Liver (tissue), 9 donors: ENCODE measurements around the gene SGSM1. TPM values are rescaled to one million over a fixed set of nuclear protein-coding genes. Genes with fewer than 3 reads are reported as not detected.

ENCODE experiments used
- DNase-seq: peaks from one replicate; pipeline ENCODE4 v3.0.0-alpha.2; 2017; ENCODE audit warnings: low spot score
- H3K27ac ChIP-seq, 2 donors: one replicate each; pipeline ENCODE4 v1.7.0; 2013; ENCODE audit warnings: inconsistent platforms in 2 of 2, low read length in 2 of 2, control low read depth in 1 of 2, low read depth in 1 of 2, mild to moderate bottlenecking in 1 of 2
- H3K27me3 ChIP-seq, 4 donors: one replicate each; pipeline versions ENCODE4 v1.6.1 to v1.7.0; 2013; ENCODE audit warnings: low read length in 3 of 4, inconsistent platforms in 1 of 4, mild to moderate bottlenecking in 1 of 4, moderate library complexity in 1 of 4; ENCODE audit not compliant: control insufficient read depth in 4 of 4, insufficient read depth in 4 of 4
- H3K36me3 ChIP-seq, 4 donors: one replicate each; pipeline versions ENCODE4 v1.6.1 to v1.7.0; 2013; ENCODE audit warnings: low read length in 3 of 4, mild to moderate bottlenecking in 3 of 4, low read depth in 1 of 4, moderate library complexity in 1 of 4; ENCODE audit not compliant: control insufficient read depth in 4 of 4, insufficient read depth in 3 of 4
- H3K4me1 ChIP-seq, 4 donors: one replicate each; pipeline versions ENCODE4 v1.6.1 to v1.7.0; 2013; ENCODE audit warnings: low read length in 3 of 4, mild to moderate bottlenecking in 3 of 4, moderate library complexity in 1 of 4; ENCODE audit not compliant: control insufficient read depth in 4 of 4, insufficient read depth in 4 of 4
- H3K4me3 ChIP-seq, 3 donors: one replicate each; pipeline versions ENCODE4 v1.6.1 to v1.7.0; 2013; ENCODE audit warnings: low read length in 3 of 3, control low read depth in 1 of 3, low read depth in 1 of 3, mild to moderate bottlenecking in 1 of 3
- H3K9ac ChIP-seq, 2 donors: one replicate each; pipeline ENCODE4 v1.7.0; 2013; ENCODE audit warnings: low read length in 2 of 2, mild to moderate bottlenecking in 2 of 2, moderate library complexity in 2 of 2, control low read depth in 1 of 2, low read depth in 1 of 2
- H3K9me3 ChIP-seq, 4 donors: one replicate each; pipeline versions ENCODE4 v1.6.1 to v1.7.0; 2013; ENCODE audit warnings: low read length in 3 of 4; ENCODE audit not compliant: control insufficient read depth in 4 of 4
- ATF3 ChIP-seq: IDR thresholded peaks from 2 replicates; pipeline ENCODE4 v1.6.1; 2016; ENCODE audit warnings: antibody characterized with exemption
- CTCF ChIP-seq: fragments of 150-350 bp; IDR thresholded peaks from 2 replicates; pipeline ENCODE4 v1.5.1; 2017; ENCODE audit warnings: improper control_type of control experiment, low read depth, low read length; ENCODE audit not compliant: missing input control
- EGR1 ChIP-seq, 2 donors: IDR thresholded peaks; 2 replicates each; pipeline ENCODE4 v1.6.1; 2016 to 2018; ENCODE audit warnings: antibody characterized with exemption in 2 of 2, low read depth in 2 of 2
- FOXA2 ChIP-seq: IDR thresholded peaks from 2 replicates; pipeline ENCODE4 v1.6.1; 2016; ENCODE audit warnings: antibody characterized with exemption
- GABPA ChIP-seq, 2 donors: IDR thresholded peaks in 1 of 2; conservative IDR thresholded peaks in 1 of 2; 2 replicates each; pipeline ENCODE4 v1.6.1; 2016; ENCODE audit warnings: antibody characterized with exemption in 2 of 2, mild to moderate bottlenecking in 1 of 2, moderate library complexity in 1 of 2
- HNF4A ChIP-seq, 2 donors: conservative IDR thresholded peaks; 2 replicates each; pipeline ENCODE4 v1.6.1; 2016; ENCODE audit warnings: antibody characterized with exemption in 2 of 2, mild to moderate bottlenecking in 2 of 2
- HNF4G ChIP-seq: IDR thresholded peaks from 2 replicates; pipeline ENCODE4 v1.6.1; 2016; ENCODE audit warnings: antibody characterized with exemption
- JUND ChIP-seq, 2 donors: IDR thresholded peaks; 2 replicates each; pipeline ENCODE4 v1.6.1; 2016; ENCODE audit warnings: antibody characterized with exemption in 2 of 2
- NR2F2 ChIP-seq: IDR thresholded peaks from 2 replicates; pipeline ENCODE4 v1.6.1; 2016; ENCODE audit warnings: antibody characterized with exemption
- RAD21 ChIP-seq, 2 donors: IDR thresholded peaks; 2 replicates each; pipeline ENCODE4 v1.6.1; 2016; ENCODE audit warnings: antibody characterized with exemption in 2 of 2, mild to moderate bottlenecking in 2 of 2
- RXRA ChIP-seq, 2 donors: IDR thresholded peaks; 2 replicates each; pipeline ENCODE4 v1.6.1; 2017 to 2018; ENCODE audit warnings: antibody characterized with exemption in 2 of 2, mild to moderate bottlenecking in 1 of 2
- SP1 ChIP-seq: IDR thresholded peaks from 2 replicates; pipeline ENCODE4 v1.6.1; 2018; ENCODE audit warnings: antibody characterized with exemption, mild to moderate bottlenecking
- TAF1 ChIP-seq: conservative IDR thresholded peaks from 2 replicates; pipeline ENCODE4 v1.6.1; 2016; ENCODE audit warnings: antibody characterized with exemption, mild to moderate bottlenecking
- YY1 ChIP-seq: IDR thresholded peaks from 2 replicates; pipeline ENCODE4 v1.6.1; 2016; ENCODE audit warnings: antibody characterized with exemption, mild to moderate bottlenecking
- ZBTB33 ChIP-seq: IDR thresholded peaks from 2 replicates; pipeline ENCODE4 v1.6.1; 2016; ENCODE audit warnings: antibody characterized with exemption
- WGBS: extraction: QIAGEN DNeasy Blood & Tissue Kit; methylation state at CpG from one replicate; pipeline ENCODE4 v1.1.7; 2013; 5-methylcytosine and 5-hydroxymethylcytosine counted together
- polyA plus RNA-seq, 2 donors: library from polyadenylated mRNA; stranded (reverse) in 1 of 2; unstranded in 1 of 2; fragments of 200-250 nt in 1 of 2; fragments of >200 nt in 1 of 2; fragmentation: Nextera tagmentation in 1 of 2; extraction: Ambion mirVana in 1 of 2; gene quantifications; one replicate each; pipeline versions ENCODE4 v1.2.1 to v1.2.3, GENCODE V29; 2013 to 2015
- total RNA-seq, 2 donors: library from RNA; depleted of rRNA; stranded (reverse); fragments of >200 nt; gene quantifications; one replicate each; pipeline ENCODE4 v1.2.3, GENCODE V29; 2014
- TF ChIP-seq, protein P1 (sequence below): IDR thresholded peaks from 2 replicates; pipeline ENCODE4 v1.6.1; 2016; ENCODE audit warnings: antibody characterized with exemption
- TF ChIP-seq, protein P2 (sequence below): IDR thresholded peaks from 2 replicates; pipeline ENCODE4 v1.6.1; 2016; ENCODE audit warnings: antibody characterized with exemption, mild to moderate bottlenecking
- donor health status: healthy.
- donor health status: healthy.
- donor health status: healthy.
- donor health status: healthy.
- donor health status: healthy.

The SGSM1 gene
- total and polyA plus RNA-seq, 4 donors = 0.08 to 0.51 (median 0.21) TPM

GRCh38 chr22:24809331-24809730 is 3.3 kb downstream of the SGSM1 start:
- DNase-seq = no peak
- Histone ChIP-seq H3K36me3 (no peaks in the 10 kb centered on the region), H3K27ac (no peak overlapping the region), H3K9me3 (no peaks in the 10 kb centered on the region), H3K4me1 (peaks cover 0 to 5% (median 1%) of the 10 kb centered on the region in 4 donors), H3K27me3 (no peaks in the 10 kb centered on the region), H3K4me3 (no peak overlapping the region), H3K9ac (no peak overlapping the region)
- TF ChIP-seq ATF3 (no peak), RXRA (IDR thresholded peaks at IDR 0.05) (no peak), TAF1 (no peak), NR2F2 (no peak), HNF4A (conservative IDR thresholded peaks at IDR 0.05) (no peak), CTCF (no peak), RAD21 (IDR thresholded peaks at IDR 0.05) (no peak), GABPA (IDR thresholded peaks at IDR 0.05 in 1 of 2, conservative IDR thresholded peaks at IDR 0.05 in 1 of 2) (no peak), FOXA2 (no peak), SP1 (no peak), JUND (IDR thresholded peaks at IDR 0.05) (no peak), YY1 (no peak), HNF4G (no peak), EGR1 (IDR thresholded peaks at IDR 0.05; ENCODE audit: low read depth in 2 of 2) (no peak), ZBTB33 (no peak)
- TF ChIP-seq, protein P1, sequence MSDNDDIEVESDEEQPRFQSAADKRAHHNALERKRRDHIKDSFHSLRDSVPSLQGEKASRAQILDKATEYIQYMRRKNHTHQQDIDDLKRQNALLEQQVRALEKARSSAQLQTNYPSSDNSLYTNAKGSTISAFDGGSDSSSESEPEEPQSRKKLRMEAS = no peak
- TF ChIP-seq, protein P2, sequence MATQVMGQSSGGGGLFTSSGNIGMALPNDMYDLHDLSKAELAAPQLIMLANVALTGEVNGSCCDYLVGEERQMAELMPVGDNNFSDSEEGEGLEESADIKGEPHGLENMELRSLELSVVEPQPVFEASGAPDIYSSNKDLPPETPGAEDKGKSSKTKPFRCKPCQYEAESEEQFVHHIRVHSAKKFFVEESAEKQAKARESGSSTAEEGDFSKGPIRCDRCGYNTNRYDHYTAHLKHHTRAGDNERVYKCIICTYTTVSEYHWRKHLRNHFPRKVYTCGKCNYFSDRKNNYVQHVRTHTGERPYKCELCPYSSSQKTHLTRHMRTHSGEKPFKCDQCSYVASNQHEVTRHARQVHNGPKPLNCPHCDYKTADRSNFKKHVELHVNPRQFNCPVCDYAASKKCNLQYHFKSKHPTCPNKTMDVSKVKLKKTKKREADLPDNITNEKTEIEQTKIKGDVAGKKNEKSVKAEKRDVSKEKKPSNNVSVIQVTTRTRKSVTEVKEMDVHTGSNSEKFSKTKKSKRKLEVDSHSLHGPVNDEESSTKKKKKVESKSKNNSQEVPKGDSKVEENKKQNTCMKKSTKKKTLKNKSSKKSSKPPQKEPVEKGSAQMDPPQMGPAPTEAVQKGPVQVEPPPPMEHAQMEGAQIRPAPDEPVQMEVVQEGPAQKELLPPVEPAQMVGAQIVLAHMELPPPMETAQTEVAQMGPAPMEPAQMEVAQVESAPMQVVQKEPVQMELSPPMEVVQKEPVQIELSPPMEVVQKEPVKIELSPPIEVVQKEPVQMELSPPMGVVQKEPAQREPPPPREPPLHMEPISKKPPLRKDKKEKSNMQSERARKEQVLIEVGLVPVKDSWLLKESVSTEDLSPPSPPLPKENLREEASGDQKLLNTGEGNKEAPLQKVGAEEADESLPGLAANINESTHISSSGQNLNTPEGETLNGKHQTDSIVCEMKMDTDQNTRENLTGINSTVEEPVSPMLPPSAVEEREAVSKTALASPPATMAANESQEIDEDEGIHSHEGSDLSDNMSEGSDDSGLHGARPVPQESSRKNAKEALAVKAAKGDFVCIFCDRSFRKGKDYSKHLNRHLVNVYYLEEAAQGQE = no peak
- 28% methylated on average over 2 of the region's 2 CpGs for WGBS
